H1 (cell line): Measurements from ENCODE around the gene SH3TC2. TPM values are rescaled to one million over a fixed set of nuclear protein-coding genes. Genes with fewer than 3 reads are reported as not detected.

ENCODE experiments used
- CTCF ChIA-PET: fragments of 300-600 bp; sonication (Branson Sonifier 250); formaldehyde crosslinking; loops from one replicate; lab custom pipeline; 2021; ENCODE audit not compliant: partially characterized antibody; lab: Charles Lee
- POLR2A ChIA-PET: fragments of 300-600 bp; sonication (Branson Sonifier 250); formaldehyde crosslinking; loops from one replicate; lab custom pipeline; 2021; ENCODE audit warnings: inconsistent platforms; ENCODE audit not compliant: partially characterized antibody; lab: Charles Lee
- DNase-seq, 2 experiments: peaks; one replicate each; pipeline versions ENCODE4 v3.0.0 to v3.0.0-alpha.2; 2010 to 2022; ENCODE audit warnings: low spot score in 2 of 2, low read depth in 1 of 2, mixed read lengths in 1 of 2
- FAIRE-seq: peaks from 2 replicates; lab custom pipeline; 2011; peaks lifted over from hg19 to GRCh38; lab: Jason Lieb, UNC
- H2AFZ ChIP-seq: 2 replicates; pipeline ENCODE4 v1.8.1; 2012; ENCODE audit warnings: low read length, inconsistent platforms
- H2AK5ac ChIP-seq: 2 replicates; pipeline ENCODE4 v1.6.1; 2013; ENCODE audit warnings: low read depth, low read length
- H2BK120ac ChIP-seq: replicated peaks from 2 replicates; pipeline ENCODE3; 2013; ENCODE audit warnings: low read depth, low read length, inconsistent platforms
- H2BK12ac ChIP-seq: 2 replicates; pipeline ENCODE4 v1.6.1; 2013; ENCODE audit warnings: low read depth, low read length
- H2BK15ac ChIP-seq: 2 replicates; pipeline ENCODE4 v1.6.1; 2013; ENCODE audit warnings: low read length
- H2BK20ac ChIP-seq: 2 replicates; pipeline ENCODE4 v1.6.1; 2013; ENCODE audit warnings: low read length
- H2BK5ac ChIP-seq: 2 replicates; pipeline ENCODE4 v1.6.1; 2013; ENCODE audit warnings: low read depth, low read length
- H3K14ac ChIP-seq: 2 replicates; pipeline ENCODE4 v1.6.1; 2013; ENCODE audit warnings: inconsistent platforms; ENCODE audit not compliant: insufficient read length
- H3K18ac ChIP-seq: 2 replicates; pipeline ENCODE4 v1.6.1; 2013; ENCODE audit warnings: low read length; ENCODE audit errors: extremely low read depth
- H3K23ac ChIP-seq: 2 replicates; pipeline ENCODE4 v1.6.1; 2013; ENCODE audit warnings: inconsistent platforms; ENCODE audit not compliant: insufficient read length
- H3K23me2 ChIP-seq: 2 replicates; pipeline ENCODE4 v1.6.1; 2013; ENCODE audit warnings: low read depth, low read length
- H3K27ac ChIP-seq: 2 replicates; pipeline ENCODE4 v1.6.1; 2011; ENCODE audit warnings: low read depth, low read length, inconsistent platforms
- H3K27me3 ChIP-seq, 4 experiments: replicated peaks in 1 of 4; 1 replicate in 1 of 4; 2 replicates in 3 of 4; pipeline versions ENCODE4 v1.6.1 to v1.8.1; 2011 to 2013; ENCODE audit warnings: low read length in 3 of 4, mild to moderate bottlenecking in 3 of 4, inconsistent platforms in 2 of 4, mixed read lengths in 2 of 4, moderate library complexity in 1 of 4; ENCODE audit not compliant: control insufficient read depth in 3 of 4, insufficient read depth in 3 of 4; ENCODE audit errors: extremely low read depth in 1 of 4
- H3K36me3 ChIP-seq, 4 experiments: 2 replicates each; pipeline versions ENCODE4 v1.6.1 to v1.8.1; 2011 to 2013; ENCODE audit warnings: mild to moderate bottlenecking in 4 of 4, low read length in 3 of 4, moderate library complexity in 2 of 4, control low read depth in 1 of 4, inconsistent platforms in 1 of 4; ENCODE audit not compliant: insufficient read depth in 4 of 4, control insufficient read depth in 2 of 4
- H3K4ac ChIP-seq: replicated peaks from 2 replicates; pipeline ENCODE3; 2013; ENCODE audit warnings: low read length, low read depth, mixed read lengths, inconsistent platforms; ENCODE audit not compliant: insufficient read length
- H3K4me1 ChIP-seq, 4 experiments: replicated peaks in 1 of 4; 1 replicate in 1 of 4; 2 replicates in 3 of 4; pipeline versions ENCODE4 v1.6.1 to v1.8.1; 2011 to 2013; ENCODE audit warnings: low read length in 3 of 4, inconsistent platforms in 2 of 4, mixed read lengths in 1 of 4; ENCODE audit not compliant: insufficient read depth in 4 of 4, control insufficient read depth in 3 of 4
- H3K4me2 ChIP-seq, 2 experiments: 2 replicates each; pipeline versions ENCODE4 v1.6.1 to v1.8.1; 2011 to 2013; ENCODE audit warnings: low read depth in 2 of 2, low read length in 2 of 2, control low read depth in 1 of 2, inconsistent platforms in 1 of 2, mild to moderate bottlenecking in 1 of 2; ENCODE audit not compliant: insufficient read depth in 1 of 2
- H3K4me3 ChIP-seq, 4 experiments: fragments of 200-600, 300-600 bp in 1 of 4; sonication (generic), shearing (Covaris generic), sonication (Bioruptor Twin) in 1 of 4; 2 replicates each; pipeline versions ENCODE4 v1.5.1 to v1.8.1; 2011 to 2016; ENCODE audit warnings: low read length in 4 of 4, low read depth in 3 of 4, control low read depth in 2 of 4, inconsistent platforms in 2 of 4, mild to moderate bottlenecking in 2 of 4, mixed read lengths in 1 of 4, moderate library complexity in 1 of 4; ENCODE audit not compliant: insufficient read depth in 2 of 4; ENCODE audit errors: extremely low read depth in 1 of 4
- H3K56ac ChIP-seq: replicated peaks from 2 replicates; pipeline ENCODE3; 2013; ENCODE audit warnings: low read depth, mild to moderate bottlenecking, mixed read lengths, low read length, inconsistent platforms; ENCODE audit not compliant: insufficient read length
- H3K79me1 ChIP-seq: 2 replicates; pipeline ENCODE4 v1.6.1; 2013; ENCODE audit warnings: low read depth, low read length, control low read depth
- H3K79me2 ChIP-seq, 2 experiments: 2 replicates each; pipeline versions ENCODE4 v1.6.1 to v1.8.1; 2012 to 2013; ENCODE audit warnings: low read length in 2 of 2, mild to moderate bottlenecking in 2 of 2, inconsistent platforms in 1 of 2; ENCODE audit not compliant: insufficient read depth in 2 of 2, control insufficient read depth in 1 of 2
- H3K9ac ChIP-seq, 4 experiments: replicated peaks in 1 of 4; 1 replicate in 1 of 4; 2 replicates in 3 of 4; pipeline versions ENCODE4 v1.6.1 to v1.8.1; 2011 to 2013; ENCODE audit warnings: low read depth in 3 of 4, low read length in 3 of 4, control low read depth in 2 of 4, mild to moderate bottlenecking in 2 of 4, moderate library complexity in 2 of 4, inconsistent platforms in 1 of 4; ENCODE audit errors: extremely low read depth in 1 of 4
- H3K9me3 ChIP-seq, 2 experiments: 2 replicates each; pipeline versions ENCODE4 v1.6.1 to v1.8.1; 2012 to 2013; ENCODE audit warnings: mild to moderate bottlenecking in 2 of 2, moderate library complexity in 2 of 2, control low read depth in 1 of 2, inconsistent platforms in 1 of 2, low read depth in 1 of 2, low read length in 1 of 2, mixed read lengths in 1 of 2; ENCODE audit not compliant: insufficient read depth in 2 of 2
- H4K20me1 ChIP-seq, 2 experiments: replicated peaks in 1 of 2; 2 replicates each; pipeline versions ENCODE3 to v1.8.1; 2011 to 2013; ENCODE audit warnings: inconsistent platforms in 2 of 2, low read length in 2 of 2, mild to moderate bottlenecking in 1 of 2; ENCODE audit not compliant: insufficient read depth in 2 of 2, control insufficient read depth in 1 of 2
- H4K5ac ChIP-seq: 2 replicates; pipeline ENCODE4 v1.6.1; 2013; ENCODE audit warnings: low read length, low read depth, mixed read lengths, inconsistent platforms; ENCODE audit not compliant: insufficient read length
- H4K8ac ChIP-seq: 2 replicates; pipeline ENCODE4 v1.8.0; 2013; ENCODE audit warnings: mild to moderate bottlenecking, moderate library complexity, low read length, inconsistent platforms; ENCODE audit not compliant: insufficient read depth; ENCODE audit errors: extremely low read depth
- H4K91ac ChIP-seq: replicated peaks from 2 replicates; pipeline ENCODE3; 2013; ENCODE audit warnings: low read length, mixed read lengths, inconsistent platforms; ENCODE audit not compliant: insufficient read length
- CBX5 ChIP-seq: fragments of 300-800, 300-1000 bp; sonication (generic); IDR thresholded peaks from 2 replicates; pipeline ENCODE4 v1.7.1; 2016; ENCODE audit warnings: antibody characterized with exemption, low read length, low read depth
- CHD1 ChIP-seq: IDR thresholded peaks from 2 replicates; pipeline ENCODE4 v1.6.1; 2012; ENCODE audit warnings: low read depth, low read length, improper control_type of control experiment
- EGR1 ChIP-seq: IDR thresholded peaks from 2 replicates; pipeline ENCODE4 v1.6.1; 2011; ENCODE audit warnings: low read depth, low read length, borderline replicate concordance
- JUND ChIP-seq: IDR thresholded peaks from 2 replicates; pipeline ENCODE4 v1.6.1; 2011; ENCODE audit warnings: mild to moderate bottlenecking, improper control_type of control experiment, low read length
- PHF8 ChIP-seq: fragments of 200-600 bp; sonication (generic); conservative IDR thresholded peaks from 2 replicates; pipeline ENCODE4 v1.7.1; 2012; ENCODE audit warnings: low read depth, mild to moderate bottlenecking, inconsistent platforms, low read length, moderate library complexity
- RFX5 ChIP-seq: IDR thresholded peaks from 2 replicates; pipeline ENCODE4 v1.6.1; 2011; ENCODE audit warnings: low read depth, low read length, improper control_type of control experiment, borderline replicate concordance
- RNF2 ChIP-seq: fragments of 200-900, 300-1000 bp; sonication (generic); IDR thresholded peaks from 2 replicates; pipeline ENCODE4 v1.7.1; 2016; ENCODE audit warnings: borderline replicate concordance, low read depth, mild to moderate bottlenecking, antibody characterized with exemption, low read length; ENCODE audit not compliant: poor library complexity, severe bottlenecking; ENCODE audit errors: missing control alignments
- SIX5 ChIP-seq: IDR thresholded peaks from 2 replicates; pipeline ENCODE4 v1.6.1; 2011; ENCODE audit warnings: mild to moderate bottlenecking, low read depth, low read length
- SUZ12 ChIP-seq: fragments of 200-600 bp; sonication (generic); IDR thresholded peaks from 2 replicates; pipeline ENCODE4 v1.6.1; 2012; ENCODE audit warnings: mild to moderate bottlenecking, inconsistent platforms, low read length, moderate library complexity, mixed read lengths
- TAF7 ChIP-seq: optimal IDR thresholded peaks from 2 replicates; pipeline ENCODE3; 2011; ENCODE audit warnings: low read depth, mild to moderate bottlenecking, inconsistent platforms, low read length, moderate library complexity, borderline replicate concordance
- TCF12 ChIP-seq: IDR thresholded peaks from 2 replicates; pipeline ENCODE4 v1.6.1; 2011; ENCODE audit warnings: low read depth, mild to moderate bottlenecking, low read length
- WGBS, 2 experiments: shearing (Covaris generic) in 1 of 2; methylation state at CpG; one replicate each; pipeline versions ENCODE4 v1.1.6 to v1.1.7; 2013 to 2015; ENCODE audit warnings: low lambda C conversion rate in 2 of 2, mixed read lengths in 2 of 2, inconsistent platforms in 1 of 2, low coverage in 1 of 2, missing lambda C conversion rate in 1 of 2; ENCODE audit not compliant: insufficient replicate concordance in 2 of 2, insufficient coverage in 1 of 2, insufficient read length in 1 of 2; ENCODE audit errors: extremely low coverage in 1 of 2, missing lambda C conversion rate in 1 of 2; 5-methylcytosine and 5-hydroxymethylcytosine counted together
- polyA plus RNA-seq, 7 experiments: library from polyadenylated mRNA; depleted of rRNA in 3 of 7; stranded (reverse) in 5 of 7; unstranded in 2 of 7; fragments of >200 nt in 5 of 7; fragments of 200-250 nt in 2 of 7; gene quantifications; 1 replicate in 5 of 7; 2 replicates in 1 of 7; 4 replicates in 1 of 7; pipeline versions ENCODE4 v1.2.1 to v1.2.3, GENCODE V29; 2011 to 2013; ENCODE audit warnings: missing spikeins in 2 of 7, mixed read lengths in 2 of 7
- total RNA-seq: library from RNA; stranded (reverse); fragmentation: NEBNext Ultra II Directional; extraction: Animal tissue kit (Norgen Biotek cat#: 25700); gene quantifications from 2 replicates; pipeline ENCODE4 v1.2.1, GENCODE V29; 2021
- TF ChIP-seq, protein P1 (sequence below), 3 experiments: IDR thresholded peaks; 1 replicate in 2 of 3; 2 replicates in 1 of 3; pipeline versions ENCODE4 v1.5.1 to v1.6.1; 2011; ENCODE audit warnings: low read length in 3 of 3, mild to moderate bottlenecking in 3 of 3, inconsistent platforms in 2 of 3, low read depth in 1 of 3, moderate library complexity in 1 of 3; ENCODE audit not compliant: insufficient read depth in 1 of 3; ENCODE audit errors: control extremely low read depth in 1 of 3

SH3TC2 gene
- total and polyA plus RNA-seq, 2 of the 8 experiments (the other 6 are each of a cell fraction or from before 2014, with no cell fraction given) = 0.11 to 0.80 TPM

DNA sequence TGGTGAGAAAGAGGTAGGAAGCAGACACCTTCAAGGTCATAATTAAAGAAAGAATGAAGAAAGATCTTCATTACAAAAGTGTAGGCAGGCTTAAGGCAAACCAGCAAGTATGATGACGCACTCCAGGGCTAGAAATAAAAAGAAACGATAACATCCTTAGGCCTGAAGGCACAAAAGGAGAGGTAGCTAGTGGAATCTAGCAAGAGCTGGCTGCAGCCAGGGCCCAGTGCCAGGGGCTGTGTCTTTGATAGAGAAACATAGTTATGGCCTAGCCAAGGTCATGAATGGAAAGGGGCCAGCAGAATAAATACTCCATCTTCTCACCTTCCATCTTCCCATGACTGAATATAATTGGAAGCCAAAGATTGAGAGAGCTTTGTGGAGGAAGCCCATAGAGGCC is 6.8 kb upstream of the SH3TC2 start:
- no peaks in the 10 kb centered on the region for H3K79me2 ChIP-seq
- no peak overlapping the region for H2BK12ac ChIP-seq
- ChIA-PET CTCF (interaction anchor here (1.5 to 1.9 kb wide), 3 partner anchors 45 to 339 kb away, joined by 4 to 6 read pairs (median 6); no protein-coding TSS in a partner anchor), POLR2A (no interaction called here)
- DNase-seq (no peak), FAIRE-seq (no peak)
- 90% methylated on average over 2 of the region's 2 CpGs; no CpG with 5 or more reads in 1 of the 2 experiments for WGBS, 2 experiments
- H3K4me3 ChIP-seq = no peak overlapping the region
- H3K4me2 ChIP-seq = no peak overlapping the region
- H3K23ac ChIP-seq = no peak overlapping the region
- no peaks in the 10 kb centered on the region for H4K20me1 ChIP-seq
- no peak overlapping the region for H4K91ac ChIP-seq
- H3K56ac ChIP-seq = no peak overlapping the region
- H2AFZ ChIP-seq = no peak overlapping the region
- no peak overlapping the region for H2BK20ac ChIP-seq
- no peaks in the 10 kb centered on the region for H3K4me1 ChIP-seq
- no peak overlapping the region for H2BK15ac ChIP-seq
- no peak overlapping the region for H3K27ac ChIP-seq
- H2BK120ac ChIP-seq = no peak overlapping the region
- no peak overlapping the region for H3K9ac ChIP-seq
- no peaks in the 10 kb centered on the region for H3K27me3 ChIP-seq
- H2AK5ac ChIP-seq = no peak overlapping the region
- no peak overlapping the region for H3K14ac ChIP-seq
- no peaks in the 10 kb centered on the region for H3K36me3 ChIP-seq
- no peak overlapping the region for H3K4ac ChIP-seq
- no peaks in the 10 kb centered on the region for H3K79me1 ChIP-seq
- H4K5ac ChIP-seq = no peak overlapping the region
- no peak overlapping the region for H2BK5ac ChIP-seq
- no peak overlapping the region for H3K18ac ChIP-seq
- H4K8ac ChIP-seq = no peak overlapping the region
- H3K23me2 ChIP-seq = no peaks in the 10 kb centered on the region
- no peaks in the 10 kb centered on the region for H3K9me3 ChIP-seq
- TF ChIP-seq CBX5 (no peak), SUZ12 (no peak), TCF12 (no peak), SIX5 (no peak), CHD1 (no peak), JUND (no peak), RNF2 (no peak), TAF7 (no peak), EGR1 (no peak), PHF8 (no peak), RFX5 (no peak)
- TF ChIP-seq, protein P1, sequence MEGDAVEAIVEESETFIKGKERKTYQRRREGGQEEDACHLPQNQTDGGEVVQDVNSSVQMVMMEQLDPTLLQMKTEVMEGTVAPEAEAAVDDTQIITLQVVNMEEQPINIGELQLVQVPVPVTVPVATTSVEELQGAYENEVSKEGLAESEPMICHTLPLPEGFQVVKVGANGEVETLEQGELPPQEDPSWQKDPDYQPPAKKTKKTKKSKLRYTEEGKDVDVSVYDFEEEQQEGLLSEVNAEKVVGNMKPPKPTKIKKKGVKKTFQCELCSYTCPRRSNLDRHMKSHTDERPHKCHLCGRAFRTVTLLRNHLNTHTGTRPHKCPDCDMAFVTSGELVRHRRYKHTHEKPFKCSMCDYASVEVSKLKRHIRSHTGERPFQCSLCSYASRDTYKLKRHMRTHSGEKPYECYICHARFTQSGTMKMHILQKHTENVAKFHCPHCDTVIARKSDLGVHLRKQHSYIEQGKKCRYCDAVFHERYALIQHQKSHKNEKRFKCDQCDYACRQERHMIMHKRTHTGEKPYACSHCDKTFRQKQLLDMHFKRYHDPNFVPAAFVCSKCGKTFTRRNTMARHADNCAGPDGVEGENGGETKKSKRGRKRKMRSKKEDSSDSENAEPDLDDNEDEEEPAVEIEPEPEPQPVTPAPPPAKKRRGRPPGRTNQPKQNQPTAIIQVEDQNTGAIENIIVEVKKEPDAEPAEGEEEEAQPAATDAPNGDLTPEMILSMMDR (IDR thresholded peaks at IDR 0.05; ENCODE audit: control extremely low read depth in 1 of 3, insufficient read depth in 1 of 3, low read depth in 1 of 3, low read length in 3 of 3) = no peak
